Superior temporal gyrus (tissue), 1 donor: Measurements from ENCODE around the gene FAAP24.
A peak's percentile ranks its signal among the peaks of the same experiment; 100 is the strongest.
"Not testable (repeated sequence)": the region's sequence is repeated elsewhere in the genome, so short reads cannot be mapped to it uniquely, and the experiment has no call there.

ENCODE experiments used
- DNase-seq: peaks from one replicate; pipeline ENCODE4 v3.0.0-alpha.2; 2016; ENCODE audit errors: extremely low spot score

The FAAP24 gene

DNA sequence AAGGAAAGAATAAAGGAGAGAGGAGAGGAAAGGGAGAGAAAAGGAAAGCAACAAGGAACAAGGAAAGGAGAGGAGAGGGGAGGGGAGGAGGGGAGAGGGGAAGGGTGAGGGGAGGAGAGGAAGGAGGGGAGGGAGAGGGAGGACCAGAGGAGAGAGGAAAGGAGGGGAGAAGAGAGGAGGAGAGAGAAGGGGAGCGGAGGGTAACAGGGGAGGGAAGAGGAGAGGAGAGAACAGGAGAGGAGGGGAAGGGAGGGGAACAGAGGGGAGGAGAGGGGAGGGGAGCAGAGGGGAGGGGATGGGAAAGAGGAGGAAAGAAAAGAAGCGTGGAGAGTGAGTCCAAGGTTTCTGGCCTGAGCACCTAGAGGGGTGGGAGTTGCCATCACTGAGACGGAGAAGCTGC is 26.7 kb downstream of the FAAP24 start:
- DNase-seq = no peak

GRCh38 chr19:33000510-33000909 is 28.5 kb downstream of the FAAP24 start:
- DNase-seq = no peak

DNA sequence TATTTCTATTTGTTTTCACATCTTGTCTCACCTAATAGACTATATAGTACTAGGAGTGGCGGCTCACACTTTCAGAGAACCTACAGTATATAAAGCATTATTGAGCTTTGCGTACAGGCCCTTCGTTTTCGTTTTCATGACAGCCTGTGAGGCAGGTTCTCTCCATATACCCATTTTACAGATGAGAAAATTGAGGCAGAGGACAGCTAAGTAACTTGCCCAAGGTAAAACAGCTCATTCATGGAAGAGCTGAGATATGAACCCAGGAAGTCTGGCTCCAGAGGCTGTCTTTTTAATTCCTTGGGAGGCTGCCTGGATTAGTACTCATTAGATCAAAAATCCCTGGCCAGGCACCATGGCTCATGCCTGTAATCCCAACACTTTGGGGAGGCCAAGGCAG is 28.9 kb downstream of the FAAP24 start:
- no peak for DNase-seq

GRCh38 chr19:33002126-33002865 is 30.3 kb downstream of the FAAP24 start:
- peak; percentile 9 for DNase-seq

- DNase-seq = not testable (repeated sequence)
These were observed 31.5 kb downstream of the FAAP24 start for GRCh38 chr19:33003424-33004024.

- no peak for DNase-seq
These were observed 33.4 kb downstream of the FAAP24 start for GRCh38 chr19:33005440-33005839.

DNA sequence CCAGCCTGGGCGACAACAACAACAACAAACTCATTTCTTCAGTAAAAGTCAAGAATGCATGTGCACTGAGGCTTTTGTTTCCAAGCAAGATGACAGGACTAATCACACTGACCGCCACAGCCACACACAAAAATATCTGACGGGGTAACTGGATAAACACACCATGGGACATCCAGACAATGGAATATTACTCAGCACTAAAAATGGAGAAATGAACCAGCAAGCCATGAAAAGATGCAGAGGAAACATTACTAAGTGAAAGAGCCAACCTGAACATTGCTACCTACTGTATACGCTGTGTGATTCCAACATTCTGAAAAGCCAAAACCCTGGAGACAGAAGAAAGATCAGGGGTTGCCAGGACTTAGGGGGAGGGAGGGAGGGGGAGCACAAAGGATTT is 36.7 kb downstream of the FAAP24 start:
- DNase-seq = no peak

DNA sequence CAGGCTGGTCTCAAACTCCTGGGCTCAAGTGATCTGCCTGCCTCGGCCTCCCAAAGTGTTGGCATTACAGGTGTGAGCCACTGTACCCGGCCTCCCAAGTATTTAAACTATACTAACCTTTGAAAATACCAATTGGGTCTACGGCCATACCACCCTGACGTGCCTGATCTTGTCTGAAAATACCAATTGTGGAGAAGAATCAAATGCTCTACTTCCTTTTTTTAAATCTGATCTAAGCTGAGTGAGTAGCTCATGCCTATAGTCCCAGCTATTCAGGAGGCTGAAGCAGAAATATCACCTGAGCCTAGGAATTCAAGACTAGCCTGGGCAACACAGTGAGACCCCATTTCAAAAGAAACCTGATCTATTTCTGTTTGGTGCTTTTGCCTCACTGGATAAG is 38.8 kb downstream of the FAAP24 start:
- not testable (repeated sequence) for DNase-seq

- no peak for DNase-seq
These were observed 50.6 kb downstream of the FAAP24 start for GRCh38 chr19:33022472-33023116.

- DNase-seq = no peak
These were observed 52.4 kb downstream of the FAAP24 start for GRCh38 chr19:33024398-33024797.

DNA sequence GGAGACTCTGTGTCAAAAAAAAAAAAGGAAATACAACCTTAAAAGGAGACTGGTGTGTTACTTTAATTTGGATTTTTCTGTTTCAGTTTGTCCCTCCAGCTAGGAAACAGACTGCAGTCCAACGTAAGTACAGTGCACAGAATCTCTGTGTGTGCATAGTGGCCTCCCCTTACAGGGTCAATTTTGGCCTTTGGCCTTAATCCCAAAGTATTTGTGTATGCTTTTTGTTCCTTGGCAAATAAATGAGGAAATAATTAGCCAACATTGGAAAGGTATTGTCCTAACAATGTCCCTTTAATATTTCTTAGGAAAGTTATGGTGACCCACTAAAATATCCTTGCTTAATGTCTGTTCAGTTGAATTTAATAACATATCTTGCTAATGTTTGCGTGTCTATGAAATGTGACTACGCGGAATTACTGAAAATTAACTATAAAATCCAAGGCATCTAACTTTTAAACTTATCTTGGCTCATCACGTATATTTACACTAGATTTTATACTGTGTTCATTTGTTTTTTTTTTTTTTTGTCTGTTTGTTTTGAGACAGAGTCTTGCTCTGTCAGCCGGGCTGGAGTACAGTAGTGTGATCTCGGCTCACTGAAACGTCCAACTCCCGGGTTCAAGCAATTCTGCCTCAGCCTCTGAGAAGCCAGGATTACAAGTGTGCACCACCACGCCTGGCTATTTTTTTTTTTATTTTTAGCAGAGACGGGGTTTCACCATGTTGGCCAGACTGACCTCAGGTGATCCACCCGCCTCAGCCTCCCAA is 53.6 kb downstream of the FAAP24 start:
- not testable (repeated sequence) for DNase-seq

DNA sequence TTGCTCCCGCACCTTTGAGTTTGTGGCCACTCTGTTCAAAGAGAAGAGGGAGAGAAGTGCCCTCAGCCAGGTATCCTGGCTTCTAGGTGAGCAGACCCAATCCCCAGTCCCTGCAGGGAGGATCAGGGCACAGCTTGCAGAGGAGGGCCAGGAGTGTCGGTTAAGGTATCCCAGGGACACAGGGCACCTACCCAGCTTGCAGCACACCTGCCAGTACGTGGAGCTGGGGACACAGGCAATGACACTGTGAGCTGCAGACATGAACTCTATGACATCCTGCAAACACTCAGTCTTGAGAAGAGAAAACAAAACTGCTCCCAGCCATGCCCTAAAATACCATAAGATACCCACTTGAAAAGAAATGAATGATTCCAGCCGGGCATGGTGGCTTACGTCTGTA is 54.6 kb downstream of the FAAP24 start:
- DNase-seq = not testable (repeated sequence)
